GM12875 (cell line): ENCODE measurements around the gene MTA1.

ENCODE experiments used
- H3K4me3 ChIP-seq: one replicate; pipeline ENCODE4 v1.5.1; 2011; ENCODE audit warnings: low read depth, low read length, control low read depth
- CTCF ChIP-seq: IDR thresholded peaks from 2 replicates; pipeline ENCODE4 v1.5.1; 2011; ENCODE audit warnings: low read depth, mild to moderate bottlenecking, control low read depth, inconsistent platforms, low read length, moderate library complexity, borderline replicate concordance; ENCODE audit not compliant: insufficient read depth

Gene MTA1

GRCh38 chr14:105392131-105393090 is 27.2 kb upstream of the MTA1 start:
- no peak overlapping the region for H3K4me3 ChIP-seq
- TF ChIP-seq CTCF: no peak

DNA sequence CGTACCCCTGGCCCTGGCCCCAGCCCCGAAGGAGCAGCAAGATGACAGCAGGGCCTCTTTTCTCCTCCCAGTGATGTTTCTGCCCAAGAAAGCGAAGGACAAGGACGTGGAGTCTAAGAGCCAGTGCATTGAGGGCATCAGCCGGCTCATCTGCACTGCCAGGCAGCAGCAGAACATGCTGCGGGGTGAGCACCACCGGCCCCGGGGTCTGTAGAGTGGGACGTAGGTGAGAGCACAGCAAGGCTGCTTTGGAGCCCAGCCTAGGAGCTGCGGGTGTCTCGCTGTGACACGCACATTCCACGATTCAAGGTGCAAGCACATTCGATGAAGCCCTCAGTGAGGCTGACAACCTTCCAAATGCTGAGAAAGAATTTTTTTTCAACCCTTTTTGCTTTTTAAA is 26.5 kb upstream of the MTA1 start:
- H3K4me3 ChIP-seq: no peak overlapping the region
- no peak for TF ChIP-seq CTCF

- TF ChIP-seq CTCF: no peak
- no peak overlapping the region for H3K4me3 ChIP-seq
Observed at GRCh38 chr14:105394714-105395537, 24.7 kb upstream of the MTA1 start.

- TF ChIP-seq CTCF: no peak
- no peak overlapping the region for H3K4me3 ChIP-seq
Observed at GRCh38 chr14:105395538-105395854, 24.1 kb upstream of the MTA1 start.

GRCh38 chr14:105397350-105397931 is 22.2 kb upstream of the MTA1 start:
- TF ChIP-seq CTCF: no peak
- H3K4me3 ChIP-seq: no peak overlapping the region

DNA sequence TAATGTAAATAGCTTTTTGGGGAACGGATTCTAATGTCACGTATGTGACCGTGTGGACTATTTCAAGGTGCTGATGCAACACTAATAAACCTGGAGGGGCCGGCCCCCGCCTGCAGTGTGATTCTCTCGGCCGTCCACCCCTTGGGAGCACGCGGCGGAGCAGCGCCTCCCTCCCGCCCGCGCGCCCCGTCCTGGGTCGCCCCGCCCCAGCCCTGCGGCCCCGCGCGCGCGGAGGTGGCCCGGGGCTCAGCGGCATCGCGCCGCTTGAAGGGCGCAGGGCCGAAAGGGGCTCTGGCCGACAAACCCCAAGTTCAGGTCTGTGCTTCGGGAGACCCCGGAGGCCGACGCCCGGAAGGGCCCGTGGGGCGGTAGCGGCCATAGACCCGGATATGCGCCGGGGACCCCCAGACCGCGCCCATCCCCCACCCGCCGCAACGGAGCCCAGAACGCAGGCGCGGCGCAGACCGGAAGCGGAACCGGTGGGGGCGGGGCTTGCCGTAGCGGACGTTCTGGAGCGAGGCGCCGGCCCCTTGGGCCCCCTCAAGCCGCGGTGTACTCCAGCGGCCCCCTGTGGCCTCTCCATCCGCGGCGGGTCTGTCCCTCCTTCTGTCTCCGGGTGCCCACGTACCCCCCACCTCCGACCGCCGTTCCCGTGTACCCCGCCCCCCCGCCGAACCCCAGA is 21.4 kb upstream of the MTA1 start, which contains the start of gene TEX22:
Gene TEX22, plus strand, starts transcription at position 495 of the 682 bp plus-strand sequence. CDS start 803 bp downstream, outside the sequence.
- H3K4me3 ChIP-seq: peak within 1 kb of the TSS; percentile 73
- peak; percentile 25; the same call in 1 of the 2 replicates for TF ChIP-seq CTCF
